ENCODE data around the gene ADAMTS16.

GRCh38 chr5:5348135-5348534 lies 208.0 kb downstream of the ADAMTS16 start:
- TF ChIP-seq CTCF (IDR thresholded peaks at IDR 0.05) (no peak), POLR2A (IDR thresholded peaks at IDR 0.05) (no peak)
